Measurements from ENCODE around the gene DCN.

DCN gene

GRCh38 chr12:91111366-91112325, 71.0 kb downstream of the DCN start, which contains the start of gene LUM:
Gene LUM (minus strand): TSS chr12:91111494. CDS start chr12:91108979, 2,515 bp downstream.
- WGBS (ENCODE audit: extremely low coverage, insufficient coverage, low lambda C conversion rate), result no CpG with 5 or more reads among the region's 7 CpGs
- Histone ChIP-seq H3K56ac (ENCODE audit: low read length) (no peak within 1 kb of the TSS), H3K36me3 (ENCODE audit: control insufficient read depth, insufficient read depth, low read length) (no peaks in the 10 kb centered on the region), H3K23ac (ENCODE audit: low read length) (no peak within 1 kb of the TSS), H3K79me2 (ENCODE audit: control insufficient read depth, insufficient read depth, low read length) (no peaks in the 10 kb centered on the region), H3K27ac (ENCODE audit: low read depth, low read length) (no peak within 1 kb of the TSS), H4K5ac (ENCODE audit: low read length) (no peak within 1 kb of the TSS), H3K4me3 (ENCODE audit: low read length) (no peak within 1 kb of the TSS), H2BK5ac (ENCODE audit: low read length) (no peak within 1 kb of the TSS), H3K4me1 (ENCODE audit: control insufficient read depth, low read depth, low read length) (no peaks in the 10 kb centered on the region), H2BK15ac (replicated peaks; ENCODE audit: low read depth) (no peak within 1 kb of the TSS), H3K18ac (ENCODE audit: low read length) (no peak within 1 kb of the TSS), H3K27me3 (ENCODE audit: insufficient read depth, low read length, poor library complexity) (no peaks in the 10 kb centered on the region), H3K79me1 (ENCODE audit: low read length) (no peaks in the 10 kb centered on the region), H3K4me2 (ENCODE audit: low read length) (no peak within 1 kb of the TSS), H4K8ac (ENCODE audit: low read depth, low read length) (no peak within 1 kb of the TSS), H3K9ac (ENCODE audit: low read length) (no peak within 1 kb of the TSS), H3K4ac (ENCODE audit: low read depth, low read length) (no peak within 1 kb of the TSS), H2AK5ac (ENCODE audit: low read length) (no peak within 1 kb of the TSS), H2BK120ac (ENCODE audit: low read depth, low read length) (no peak within 1 kb of the TSS)
- DNase-seq, result peak; percentile 36

DNA sequence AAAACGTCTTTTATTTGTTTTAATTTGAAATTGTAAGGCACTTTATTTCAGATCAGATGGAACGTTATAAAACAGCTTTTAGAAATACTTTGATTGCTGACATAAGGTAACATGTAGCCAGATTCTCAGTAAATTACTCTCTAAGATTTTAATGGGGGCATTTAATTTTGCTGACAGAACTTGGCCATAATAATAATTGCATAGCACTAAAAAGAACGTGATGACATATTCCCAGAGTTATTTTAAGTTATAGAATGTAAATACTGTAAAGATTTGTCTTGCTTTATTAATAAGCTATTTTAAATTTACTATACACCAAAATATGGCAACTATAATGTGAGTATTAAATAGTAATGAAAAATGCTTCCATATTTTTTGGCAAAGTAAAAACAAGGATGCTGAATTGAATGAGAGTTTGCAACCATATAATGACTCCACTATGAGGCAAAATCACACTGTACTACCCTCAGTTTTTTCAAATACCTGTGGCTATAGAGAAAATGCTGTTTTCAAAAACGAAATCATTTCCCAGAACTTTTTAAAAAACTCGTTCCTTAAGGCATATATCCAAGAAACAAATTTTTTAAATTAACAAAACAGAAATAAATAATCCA, 72.2 kb downstream of the DCN start:
- no peak overlapping the region for H3K4me3 ChIP-seq (ENCODE audit: low read length)

DNA sequence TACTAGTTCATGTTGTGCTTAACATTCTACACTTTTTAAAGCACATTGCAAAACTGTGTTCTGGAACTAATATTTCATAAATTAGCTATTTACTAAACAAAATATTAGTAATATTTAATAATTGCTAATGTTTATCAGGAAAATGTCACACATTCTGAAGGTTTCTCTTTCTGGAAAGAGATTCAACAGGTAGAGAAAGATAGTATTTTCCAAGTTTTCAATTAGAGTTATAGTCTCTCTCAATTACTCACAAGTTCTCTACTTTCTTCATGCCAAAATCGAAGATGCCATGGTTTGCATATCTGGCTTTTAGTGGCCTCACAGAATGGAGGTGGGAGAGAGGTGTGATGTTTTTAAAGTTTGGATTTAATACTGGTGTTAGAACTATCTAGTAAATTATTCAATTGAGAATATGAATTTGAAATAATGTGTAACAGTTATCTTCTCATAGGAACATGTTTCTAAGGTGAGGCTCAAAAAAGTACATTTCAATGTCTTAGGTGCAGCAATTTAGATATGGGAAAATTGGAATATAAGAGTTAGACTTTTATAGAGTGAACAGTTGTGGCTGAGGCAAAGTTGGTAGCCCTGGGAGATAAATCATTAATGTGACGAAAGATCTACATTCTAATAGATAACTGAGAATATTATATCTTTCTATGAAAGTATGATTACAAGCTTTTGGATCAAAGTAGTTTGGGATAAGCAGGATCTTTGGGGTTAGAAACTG, 72.9 kb downstream of the DCN start:
- Histone ChIP-seq H2AK5ac (ENCODE audit: low read length) (no peak overlapping the region), H3K4me2 (ENCODE audit: low read length) (no peak overlapping the region), H2BK120ac (ENCODE audit: low read depth, low read length) (no peak overlapping the region), H3K18ac (ENCODE audit: low read length) (no peak overlapping the region), H4K5ac (ENCODE audit: low read length) (no peak overlapping the region), H3K9ac (ENCODE audit: low read length) (no peak overlapping the region), H3K36me3 (ENCODE audit: control insufficient read depth, insufficient read depth, low read length) (no peaks in the 10 kb centered on the region), H3K27ac (ENCODE audit: low read depth, low read length) (no peak overlapping the region), H2BK5ac (ENCODE audit: low read length) (no peak overlapping the region), H3K4me1 (ENCODE audit: control insufficient read depth, low read depth, low read length) (no peaks in the 10 kb centered on the region), H3K56ac (ENCODE audit: low read length) (no peak overlapping the region), H3K23ac (ENCODE audit: low read length) (no peak overlapping the region), H3K79me2 (ENCODE audit: control insufficient read depth, insufficient read depth, low read length) (no peaks in the 10 kb centered on the region), H3K27me3 (ENCODE audit: insufficient read depth, low read length, poor library complexity) (no peaks in the 10 kb centered on the region), H2BK15ac (replicated peaks; ENCODE audit: low read depth) (no peak overlapping the region), H3K79me1 (ENCODE audit: low read length) (no peaks in the 10 kb centered on the region), H3K4me3 (ENCODE audit: low read length) (no peak overlapping the region), H4K8ac (ENCODE audit: low read depth, low read length) (no peak overlapping the region), H3K4ac (ENCODE audit: low read depth, low read length) (no peak overlapping the region)
- no peak for DNase-seq
- WGBS (ENCODE audit: extremely low coverage, insufficient coverage, low lambda C conversion rate), result no CpG with 5 or more reads among the region's 2 CpGs

More for the DNA sequence above, 72.2 kb downstream of the DCN start:
- Histone ChIP-seq H3K56ac (ENCODE audit: low read length) (no peak overlapping the region), H3K9ac (ENCODE audit: low read length) (no peak overlapping the region), H4K5ac (ENCODE audit: low read length) (no peak overlapping the region), H2AK5ac (ENCODE audit: low read length) (no peak overlapping the region), H3K79me1 (ENCODE audit: low read length) (no peaks in the 10 kb centered on the region), H2BK120ac (ENCODE audit: low read depth, low read length) (no peak overlapping the region), H3K18ac (ENCODE audit: low read length) (no peak overlapping the region), H2BK5ac (ENCODE audit: low read length) (no peak overlapping the region), H3K4me2 (ENCODE audit: low read length) (no peak overlapping the region), H3K23ac (ENCODE audit: low read length) (no peak overlapping the region), H2BK15ac (replicated peaks; ENCODE audit: low read depth) (no peak overlapping the region), H3K27me3 (ENCODE audit: insufficient read depth, low read length, poor library complexity) (no peaks in the 10 kb centered on the region), H3K4me1 (ENCODE audit: control insufficient read depth, low read depth, low read length) (no peaks in the 10 kb centered on the region), H4K8ac (ENCODE audit: low read depth, low read length) (no peak overlapping the region), H3K27ac (ENCODE audit: low read depth, low read length) (no peak overlapping the region), H3K4ac (ENCODE audit: low read depth, low read length) (no peak overlapping the region), H3K36me3 (ENCODE audit: control insufficient read depth, insufficient read depth, low read length) (no peaks in the 10 kb centered on the region), H3K79me2 (ENCODE audit: control insufficient read depth, insufficient read depth, low read length) (no peaks in the 10 kb centered on the region)
- DNase-seq, result no peak
- no CpG with 5 or more reads among the region's 5 CpGs for WGBS (ENCODE audit: extremely low coverage, insufficient coverage, low lambda C conversion rate)

GRCh38 chr12:91109148-91109564, 73.5 kb downstream of the DCN start:
- Histone ChIP-seq H3K4ac (ENCODE audit: low read depth, low read length) (no peak overlapping the region), H3K56ac (ENCODE audit: low read length) (no peak overlapping the region), H4K5ac (ENCODE audit: low read length) (no peak overlapping the region), H3K4me2 (ENCODE audit: low read length) (no peak overlapping the region), H2AK5ac (ENCODE audit: low read length) (no peak overlapping the region), H2BK120ac (ENCODE audit: low read depth, low read length) (no peak overlapping the region), H3K23ac (ENCODE audit: low read length) (no peak overlapping the region), H3K4me1 (ENCODE audit: control insufficient read depth, low read depth, low read length) (no peaks in the 10 kb centered on the region), H3K36me3 (ENCODE audit: control insufficient read depth, insufficient read depth, low read length) (no peaks in the 10 kb centered on the region), H3K4me3 (ENCODE audit: low read length) (no peak overlapping the region), H3K79me2 (ENCODE audit: control insufficient read depth, insufficient read depth, low read length) (no peaks in the 10 kb centered on the region), H2BK15ac (replicated peaks; ENCODE audit: low read depth) (no peak overlapping the region), H4K8ac (ENCODE audit: low read depth, low read length) (no peak overlapping the region), H3K18ac (ENCODE audit: low read length) (no peak overlapping the region), H3K27ac (ENCODE audit: low read depth, low read length) (no peak overlapping the region), H3K9ac (ENCODE audit: low read length) (no peak overlapping the region), H3K27me3 (ENCODE audit: insufficient read depth, low read length, poor library complexity) (no peaks in the 10 kb centered on the region), H2BK5ac (ENCODE audit: low read length) (no peak overlapping the region), H3K79me1 (ENCODE audit: low read length) (no peaks in the 10 kb centered on the region)
- no CpG with 5 or more reads among the region's 7 CpGs for WGBS (ENCODE audit: extremely low coverage, insufficient coverage, low lambda C conversion rate)
- DNase-seq, result peak; percentile 80

DNA sequence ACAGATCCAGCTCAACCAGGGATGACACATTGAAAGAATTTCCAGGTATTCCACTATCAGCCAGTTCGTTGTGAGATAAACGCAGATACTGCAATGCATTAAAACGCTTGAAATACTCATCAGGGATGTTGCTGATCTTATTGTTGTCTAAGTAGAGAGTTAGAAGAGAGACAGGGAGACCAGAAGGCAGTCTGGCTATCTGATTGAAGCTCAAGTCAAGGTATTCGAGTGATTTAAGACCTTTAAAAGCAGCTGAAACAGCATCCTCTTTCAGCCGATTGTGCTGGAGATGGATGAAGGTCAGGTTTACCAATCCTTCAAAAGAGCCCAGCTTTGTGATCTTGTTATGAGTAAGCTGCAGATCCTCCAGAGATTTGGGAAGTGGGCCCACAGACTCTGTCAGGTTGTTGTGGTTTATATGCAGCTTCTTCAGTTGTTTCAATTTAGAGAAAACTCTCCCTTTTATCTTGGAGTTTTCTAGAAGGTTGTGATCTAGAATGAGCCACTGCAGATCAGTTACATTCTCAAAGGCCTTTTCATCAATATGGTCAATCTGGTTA, 74.3 kb downstream of the DCN start:
- no peak overlapping the region for H3K4me3 ChIP-seq (ENCODE audit: low read length)

More for the DNA sequence above, 74.3 kb downstream of the DCN start:
- Histone ChIP-seq H3K79me2 (ENCODE audit: control insufficient read depth, insufficient read depth, low read length) (no peaks in the 10 kb centered on the region), H3K27me3 (ENCODE audit: insufficient read depth, low read length, poor library complexity) (no peaks in the 10 kb centered on the region), H3K79me1 (ENCODE audit: low read length) (no peaks in the 10 kb centered on the region), H3K36me3 (ENCODE audit: control insufficient read depth, insufficient read depth, low read length) (no peaks in the 10 kb centered on the region), H3K4me1 (ENCODE audit: control insufficient read depth, low read depth, low read length) (no peaks in the 10 kb centered on the region), H4K8ac (ENCODE audit: low read depth, low read length) (no peak overlapping the region), H2BK5ac (ENCODE audit: low read length) (no peak overlapping the region), H3K23ac (ENCODE audit: low read length) (no peak overlapping the region), H3K4me2 (ENCODE audit: low read length) (no peak overlapping the region), H4K5ac (ENCODE audit: low read length) (no peak overlapping the region), H2BK15ac (replicated peaks; ENCODE audit: low read depth) (no peak overlapping the region), H3K9ac (ENCODE audit: low read length) (no peak overlapping the region), H3K56ac (ENCODE audit: low read length) (no peak overlapping the region), H2AK5ac (ENCODE audit: low read length) (no peak overlapping the region), H3K18ac (ENCODE audit: low read length) (peak overlapping the region; percentile 39), H2BK120ac (ENCODE audit: low read depth, low read length) (no peak overlapping the region), H3K4ac (ENCODE audit: low read depth, low read length) (no peak overlapping the region), H3K27ac (ENCODE audit: low read depth, low read length) (no peak overlapping the region)
- no CpG with 5 or more reads among the region's 5 CpGs for WGBS (ENCODE audit: extremely low coverage, insufficient coverage, low lambda C conversion rate)
- peak; percentile 38 for DNase-seq
